ENCODE data around the gene LPP.

Gene LPP

DNA sequence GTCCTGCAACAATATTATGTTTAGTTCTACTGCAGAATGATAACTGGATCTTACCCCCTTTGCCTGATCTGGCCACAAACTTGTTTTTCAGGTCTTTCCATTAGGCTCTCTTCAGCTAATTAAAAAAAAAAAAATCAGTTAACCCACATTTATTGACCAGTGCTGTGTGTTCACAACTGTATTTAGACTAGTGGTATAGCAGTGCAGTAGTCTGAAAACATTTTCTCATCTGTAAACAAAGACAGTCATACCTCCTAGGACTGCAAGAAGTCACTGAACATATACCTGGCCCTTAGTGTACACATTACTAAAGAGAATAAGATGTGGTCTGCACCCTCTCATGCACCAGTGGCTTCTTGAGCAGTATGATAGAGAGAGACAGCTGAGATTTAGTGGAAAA lies 22.5 kb downstream of the LPP start:
- Histone ChIP-seq H4K20me1 (ENCODE audit: insufficient read depth, low read length) (no peaks in the 10 kb centered on the region), H3K36me3 (ENCODE audit: insufficient read depth, low read length) (no peaks in the 10 kb centered on the region; the same call in 1 of the 2 replicates), H3K9ac (ENCODE audit: low read length) (no peak overlapping the region), H3K27me3 (ENCODE audit: insufficient read depth, low read length) (no peaks in the 10 kb centered on the region), H3K9me2 (ENCODE audit: low read depth, low read length) (no peaks in the 10 kb centered on the region), H3K27ac (ENCODE audit: low read depth, low read length, poor library complexity, severe bottlenecking) (no peak overlapping the region), H3K79me2 (ENCODE audit: insufficient read depth, low read length) (no peaks in the 10 kb centered on the region), H3K9me3 (ENCODE audit: low read length) (no peaks in the 10 kb centered on the region), H3K4me2 (ENCODE audit: low read length) (no peak overlapping the region), H3F3A (ENCODE audit: insufficient read depth, low read length) (no peaks in the 10 kb centered on the region), H2AFZ (ENCODE audit: low read length) (no peak overlapping the region), H3K4me3 (ENCODE audit: low read depth, low read length, poor library complexity, severe bottlenecking) (no peak overlapping the region), H3K4me1 (ENCODE audit: insufficient read depth, low read length, severe bottlenecking) (peaks cover 57% of the 10 kb centered on the region)
- TF ChIP-seq EZH2 (IDR thresholded peaks at IDR 0.05; ENCODE audit: borderline replicate concordance, low read length) = no peak
- TF ChIP-seq, protein P1, sequence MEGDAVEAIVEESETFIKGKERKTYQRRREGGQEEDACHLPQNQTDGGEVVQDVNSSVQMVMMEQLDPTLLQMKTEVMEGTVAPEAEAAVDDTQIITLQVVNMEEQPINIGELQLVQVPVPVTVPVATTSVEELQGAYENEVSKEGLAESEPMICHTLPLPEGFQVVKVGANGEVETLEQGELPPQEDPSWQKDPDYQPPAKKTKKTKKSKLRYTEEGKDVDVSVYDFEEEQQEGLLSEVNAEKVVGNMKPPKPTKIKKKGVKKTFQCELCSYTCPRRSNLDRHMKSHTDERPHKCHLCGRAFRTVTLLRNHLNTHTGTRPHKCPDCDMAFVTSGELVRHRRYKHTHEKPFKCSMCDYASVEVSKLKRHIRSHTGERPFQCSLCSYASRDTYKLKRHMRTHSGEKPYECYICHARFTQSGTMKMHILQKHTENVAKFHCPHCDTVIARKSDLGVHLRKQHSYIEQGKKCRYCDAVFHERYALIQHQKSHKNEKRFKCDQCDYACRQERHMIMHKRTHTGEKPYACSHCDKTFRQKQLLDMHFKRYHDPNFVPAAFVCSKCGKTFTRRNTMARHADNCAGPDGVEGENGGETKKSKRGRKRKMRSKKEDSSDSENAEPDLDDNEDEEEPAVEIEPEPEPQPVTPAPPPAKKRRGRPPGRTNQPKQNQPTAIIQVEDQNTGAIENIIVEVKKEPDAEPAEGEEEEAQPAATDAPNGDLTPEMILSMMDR (IDR thresholded peaks at IDR 0.05; ENCODE audit: low read length) = no peak

DNA sequence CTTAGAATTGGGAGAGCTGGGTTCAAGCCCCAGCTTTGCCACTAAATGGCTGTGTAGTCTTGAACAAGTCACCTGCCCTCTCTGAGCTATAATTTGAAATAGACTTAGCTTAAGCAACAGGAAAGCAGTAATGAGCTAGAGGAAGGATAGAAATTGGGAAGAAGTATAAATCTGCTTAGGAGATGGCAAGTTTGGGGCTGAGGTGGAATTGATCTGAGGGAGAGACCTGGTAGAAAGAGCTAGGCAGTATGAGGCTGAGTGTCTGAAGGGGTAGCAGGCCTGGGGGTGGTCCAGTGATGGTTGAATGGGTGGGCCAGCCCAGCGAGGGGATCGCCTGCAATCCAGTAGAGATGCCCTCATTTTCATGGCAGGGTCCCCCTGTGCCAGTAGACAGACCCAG lies 22.9 kb downstream of the LPP start:
- no peak overlapping the region for H3K4me3 ChIP-seq (ENCODE audit: low read depth, low read length, poor library complexity, severe bottlenecking)
- H3K27ac ChIP-seq (ENCODE audit: low read depth, low read length, poor library complexity, severe bottlenecking) = no peak overlapping the region
- no peak overlapping the region for H3K9ac ChIP-seq (ENCODE audit: low read length)
- peaks cover 53% of the 10 kb centered on the region for H3K4me1 ChIP-seq (ENCODE audit: insufficient read depth, low read length, severe bottlenecking)
- H3F3A ChIP-seq (ENCODE audit: insufficient read depth, low read length) = no peaks in the 10 kb centered on the region
- no peaks in the 10 kb centered on the region for H3K27me3 ChIP-seq (ENCODE audit: insufficient read depth, low read length)
- H4K20me1 ChIP-seq (ENCODE audit: insufficient read depth, low read length) = no peaks in the 10 kb centered on the region
- H3K9me3 ChIP-seq (ENCODE audit: low read length) = no peaks in the 10 kb centered on the region
- H3K9me2 ChIP-seq (ENCODE audit: low read depth, low read length) = no peaks in the 10 kb centered on the region
- H3K4me2 ChIP-seq (ENCODE audit: low read length) = no peak overlapping the region
- H2AFZ ChIP-seq (ENCODE audit: low read length) = no peak overlapping the region
- no peaks in the 10 kb centered on the region; the same call in 1 of the 2 replicates for H3K36me3 ChIP-seq (ENCODE audit: insufficient read depth, low read length)
- no peaks in the 10 kb centered on the region for H3K79me2 ChIP-seq (ENCODE audit: insufficient read depth, low read length)
- no peak for TF ChIP-seq EZH2 (IDR thresholded peaks at IDR 0.05; ENCODE audit: borderline replicate concordance, low read length)
- TF ChIP-seq, protein P1 (IDR thresholded peaks at IDR 0.05; ENCODE audit: low read length) = no peak

DNA sequence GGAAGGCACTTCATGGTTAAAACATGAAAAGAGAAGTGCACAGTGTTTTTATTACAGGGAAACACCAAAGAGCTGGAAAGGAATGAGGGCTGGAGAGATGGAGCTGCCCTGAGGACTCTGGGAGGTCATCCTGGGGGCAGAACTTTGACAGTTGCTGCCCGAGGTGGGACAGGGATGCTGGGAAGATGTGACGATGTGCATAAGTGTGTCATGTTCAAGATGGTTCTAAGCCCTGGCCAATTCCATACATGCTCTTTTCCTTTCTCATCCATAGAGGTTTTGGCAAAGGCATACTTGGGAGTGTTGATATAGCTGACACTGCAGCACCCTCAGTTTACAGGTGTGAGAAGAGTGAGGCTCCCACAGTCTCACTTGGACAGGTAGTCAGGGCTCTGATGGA lies 23.8 kb downstream of the LPP start:
- no peaks in the 10 kb centered on the region for H3K9me2 ChIP-seq (ENCODE audit: low read depth, low read length)
- no peaks in the 10 kb centered on the region for H3F3A ChIP-seq (ENCODE audit: insufficient read depth, low read length)
- H3K27me3 ChIP-seq (ENCODE audit: insufficient read depth, low read length) = no peaks in the 10 kb centered on the region
- H3K79me2 ChIP-seq (ENCODE audit: insufficient read depth, low read length) = no peaks in the 10 kb centered on the region
- H2AFZ ChIP-seq (ENCODE audit: low read length) = no peak overlapping the region
- no peak overlapping the region for H3K9ac ChIP-seq (ENCODE audit: low read length)
- no peaks in the 10 kb centered on the region for H3K9me3 ChIP-seq (ENCODE audit: low read length)
- no peak overlapping the region for H3K4me2 ChIP-seq (ENCODE audit: low read length)
- no peak overlapping the region for H3K27ac ChIP-seq (ENCODE audit: low read depth, low read length, poor library complexity, severe bottlenecking)
- TF ChIP-seq, protein P1 (IDR thresholded peaks at IDR 0.05; ENCODE audit: low read length) = no peak
- no peak for TF ChIP-seq EZH2 (IDR thresholded peaks at IDR 0.05; ENCODE audit: borderline replicate concordance, low read length)
- peaks cover 50% of the 10 kb centered on the region for H3K4me1 ChIP-seq (ENCODE audit: insufficient read depth, low read length, severe bottlenecking)
- H4K20me1 ChIP-seq (ENCODE audit: insufficient read depth, low read length) = no peaks in the 10 kb centered on the region
- no peaks in the 10 kb centered on the region; the same call in 1 of the 2 replicates for H3K36me3 ChIP-seq (ENCODE audit: insufficient read depth, low read length)
- H3K4me3 ChIP-seq (ENCODE audit: low read depth, low read length, poor library complexity, severe bottlenecking) = no peak overlapping the region
